Body of pancreas (tissue), 4 donors: ENCODE results near the gene LYRM4. TPM values are rescaled to one million over a fixed set of nuclear protein-coding genes. Genes with fewer than 3 reads are reported as not detected.

ENCODE experiments used
- ATAC-seq: fragments of 150-250 bp; one replicate; pipeline ENCODE4 v1.9.1; 2016
- DNase-seq, 4 donors: peaks; one replicate each; pipeline ENCODE4 v3.0.0-alpha.2; 2019
- H3K27ac ChIP-seq, 4 donors: fragments of 200-600 bp; sonication (generic); 1 replicate in 3 of 4; 2 replicates in 1 of 4; pipeline versions ENCODE4 v1.5.1 to v1.6.1; 2016 to 2019; ENCODE audit warnings: mild to moderate bottlenecking in 1 of 4, mixed read lengths in 1 of 4, moderate library complexity in 1 of 4
- H3K27me3 ChIP-seq, 2 donors: fragments of 200-600 bp; sonication (generic); one replicate each; pipeline ENCODE4 v1.6.0; 2016; ENCODE audit warnings: mild to moderate bottlenecking in 1 of 2
- H3K36me3 ChIP-seq, 2 donors: fragments of 200-600 bp; sonication (generic); replicated peaks in 1 of 2; 2 replicates each; pipeline ENCODE4 v1.5.1; 2016; ENCODE audit warnings: low read depth in 2 of 2; ENCODE audit not compliant: insufficient read depth in 1 of 2
- H3K4me1 ChIP-seq: fragments of 200-600 bp; sonication (generic); one replicate; pipeline ENCODE4 v1.6.0; 2016
- H3K4me3 ChIP-seq, 2 donors: fragments of 200-600 bp; sonication (generic); 1 replicate in 1 of 2; 2 replicates in 1 of 2; pipeline ENCODE4 v1.5.1; 2016 to 2019
- H3K9me3 ChIP-seq, 3 donors: fragments of 200-600 bp; sonication (generic); 1 replicate in 2 of 3; 2 replicates in 1 of 3; pipeline ENCODE4 v1.5.1; 2016
- CTCF ChIP-seq, 7 experiments: fragments of 450-650 bp in 4 of 7; fragments of 200-600 bp in 3 of 7; sonication (generic) in 3 of 7; IDR thresholded peaks; one replicate each; pipeline ENCODE4 v1.5.1; 2016 to 2019; ENCODE audit warnings: antibody characterized with exemption in 7 of 7
- POLR2A ChIP-seq, 3 donors: fragments of 450-650 bp; IDR thresholded peaks; one replicate each; pipeline ENCODE4 v1.6.1; 2016; ENCODE audit warnings: antibody characterized with exemption in 3 of 3, mild to moderate bottlenecking in 2 of 3
- WGBS, 2 donors: methylation state at CpG; one replicate each; pipeline ENCODE4 v1.1.5; 2017; 5-methylcytosine and 5-hydroxymethylcytosine counted together
- intact Hi-C: fragments of 100-400 bp; cut with DNase I; formaldehyde crosslinking; loops from one replicate; pipeline ENCODE4 v1.15.1; 2023
- total RNA-seq, 2 donors: library from RNA; depleted of rRNA; stranded (reverse); fragments of >200 nt; gene quantifications; one replicate each; pipeline ENCODE4 v1.1.0, GENCODE V29; 2016

The LYRM4 gene
- total RNA-seq, 2 donors from 2014 or later = 15.3 to 18.5 TPM

DNA sequence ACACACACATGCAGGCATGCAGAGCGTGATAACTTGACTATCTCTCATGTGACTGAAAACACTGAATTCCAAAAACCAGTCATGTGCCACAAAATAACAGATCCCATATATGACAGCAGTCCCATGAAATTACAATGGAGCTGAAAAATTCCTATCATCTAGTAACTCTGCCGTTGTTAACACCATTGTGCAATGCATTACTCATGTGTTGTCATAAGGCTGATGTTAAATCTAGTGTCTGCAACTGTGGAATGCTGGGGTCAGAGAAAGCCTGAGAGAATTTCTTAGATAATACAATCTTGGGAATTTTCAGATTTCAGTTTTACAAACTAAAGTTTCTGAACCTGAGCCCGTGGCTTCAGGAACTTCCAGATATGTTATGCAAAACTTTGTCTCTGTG, 70.2 kb downstream of the LYRM4 start:
- intact Hi-C loops = no loop called here
- Histone ChIP-seq H3K4me1 (no peaks in the 10 kb centered on the region), H3K9me3 (no peaks in the 10 kb centered on the region), H3K27ac (no peak overlapping the region), H3K4me3 (no peak overlapping the region), H3K27me3 (no peaks in the 10 kb centered on the region), H3K36me3 (no peaks in the 10 kb centered on the region)
- ATAC-seq = no peak
- 75 to 78% methylated on average over 3 of the region's 3 CpGs for WGBS, 2 donors
- no peak for DNase-seq
- no peak for TF ChIP-seq POLR2A (IDR thresholded peaks at IDR 0.05)
- no peak for TF ChIP-seq CTCF (IDR thresholded peaks at IDR 0.05)

DNA sequence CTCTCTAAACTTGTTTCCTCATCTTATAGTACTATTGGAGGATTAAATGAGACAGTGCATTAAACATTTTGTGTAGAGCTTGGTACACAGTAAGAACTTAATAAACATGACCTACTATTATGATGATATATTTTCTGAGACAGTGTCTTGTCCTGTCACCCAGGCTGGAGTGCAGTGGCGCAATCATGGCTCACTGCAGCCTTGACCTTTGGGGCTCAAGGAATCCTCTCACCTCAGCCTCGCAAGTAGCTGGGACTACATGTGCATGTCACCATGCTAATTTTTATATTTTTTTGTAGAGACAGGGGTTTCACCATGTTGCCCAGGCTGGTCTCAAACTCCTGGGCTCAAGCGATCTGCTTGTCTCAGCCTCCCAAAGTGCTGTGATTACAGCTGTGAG, 72.1 kb downstream of the LYRM4 start:
- 94 to 100% methylated on average over 3 of the region's 3 CpGs for WGBS, 2 donors
- TF ChIP-seq CTCF (IDR thresholded peaks at IDR 0.05) (no peak), POLR2A (IDR thresholded peaks at IDR 0.05) (no peak)
- H3K27me3 ChIP-seq = no peaks in the 10 kb centered on the region
- no peak overlapping the region for H3K27ac ChIP-seq
- H3K4me1 ChIP-seq = no peaks in the 10 kb centered on the region
- H3K36me3 ChIP-seq = no peaks in the 10 kb centered on the region
- intact Hi-C loops = no loop called here
- no peak overlapping the region for H3K4me3 ChIP-seq
- DNase-seq (no peak), ATAC-seq (no peak)
- H3K9me3 ChIP-seq = no peaks in the 10 kb centered on the region

GRCh38 chr6:5184878-5185277, 75.9 kb downstream of the LYRM4 start:
- WGBS, 2 donors = 83 to 90% methylated on average over 9 of the region's 9 CpGs
- no peak overlapping the region for H3K4me3 ChIP-seq
- ATAC-seq (no peak), DNase-seq (no peak)
- H3K27ac ChIP-seq = no peak overlapping the region
- H3K27me3 ChIP-seq = no peaks in the 10 kb centered on the region
- no peak for TF ChIP-seq CTCF (IDR thresholded peaks at IDR 0.05)
- no peaks in the 10 kb centered on the region for H3K4me1 ChIP-seq
- no peaks in the 10 kb centered on the region for H3K9me3 ChIP-seq
- H3K36me3 ChIP-seq = no peaks in the 10 kb centered on the region
- intact Hi-C loops = no loop called here

GRCh38 chr6:5184218-5184617, 76.5 kb downstream of the LYRM4 start:
- TF ChIP-seq POLR2A (IDR thresholded peaks at IDR 0.05) (no peak), CTCF (IDR thresholded peaks at IDR 0.05) (no peak)
- DNase-seq (no peak), ATAC-seq (no peak)
- Histone ChIP-seq H3K27ac (no peak overlapping the region), H3K9me3 (no peaks in the 10 kb centered on the region), H3K4me3 (no peak overlapping the region), H3K4me1 (no peaks in the 10 kb centered on the region), H3K36me3 (no peaks in the 10 kb centered on the region), H3K27me3 (no peaks in the 10 kb centered on the region)
- intact Hi-C loops = no loop called here
- 76 to 77% methylated on average over 2 of the region's 2 CpGs for WGBS, 2 donors

- Histone ChIP-seq H3K27ac (no peak overlapping the region), H3K27me3 (no peaks in the 10 kb centered on the region), H3K4me1 (no peaks in the 10 kb centered on the region), H3K9me3 (no peaks in the 10 kb centered on the region), H3K4me3 (no peak overlapping the region), H3K36me3 (no peaks in the 10 kb centered on the region)
- no peak for TF ChIP-seq POLR2A (IDR thresholded peaks at IDR 0.05)
- no peak for TF ChIP-seq CTCF (IDR thresholded peaks at IDR 0.05)
- ATAC-seq = no peak
- WGBS, 2 donors = 70 to 77% methylated on average over 4 of the region's 4 CpGs
- intact Hi-C loops = no loop called here
- DNase-seq = no peak
Observed at GRCh38 chr6:5181510-5182317, 79.0 kb downstream of the LYRM4 start.
